Tibial artery (tissue), 4 donors: ENCODE measurements around the gene ADI1.
"Not testable (repeated sequence)": the region's sequence is repeated elsewhere in the genome, so short reads cannot be mapped to it uniquely, and the experiment has no call there.

ENCODE experiments used
- DNase-seq, 2 donors: peaks; one replicate each; pipeline ENCODE4 v3.0.0-alpha.2; 2019
- H3K27ac ChIP-seq, 2 donors: fragments of 200-600 bp; sonication (generic) in 1 of 2; 1 replicate in 1 of 2; 2 replicates in 1 of 2; pipeline ENCODE4 v1.5.1; 2018 to 2019; ENCODE audit warnings: mild to moderate bottlenecking in 1 of 2
- H3K27me3 ChIP-seq, 2 donors: fragments of 200-600 bp; sonication (generic) in 1 of 2; one replicate each; pipeline versions ENCODE4 v1.5.1 to v1.6.0; 2016 to 2019
- H3K36me3 ChIP-seq, 3 donors: fragments of 200-600 bp; sonication (generic) in 2 of 3; one replicate each; pipeline ENCODE4 v1.5.1; 2016 to 2019; ENCODE audit warnings: mild to moderate bottlenecking in 2 of 3
- H3K4me1 ChIP-seq, 4 donors: fragments of 200-600 bp; sonication (generic) in 2 of 4; 1 replicate in 3 of 4; 2 replicates in 1 of 4; pipeline ENCODE4 v1.5.1; 2016 to 2019
- H3K4me3 ChIP-seq, 2 donors: fragments of 200-600 bp; sonication (generic) in 1 of 2; 1 replicate in 1 of 2; 2 replicates in 1 of 2; pipeline ENCODE4 v1.5.1; 2018 to 2019; ENCODE audit warnings: mild to moderate bottlenecking in 2 of 2
- H3K9me3 ChIP-seq, 3 donors: fragments of 200-600 bp; sonication (generic) in 1 of 3; one replicate each; pipeline ENCODE4 v1.5.1; 2016 to 2019
- CTCF ChIP-seq, 2 experiments: fragments of 200-600 bp in 1 of 2; fragments of 450-650 bp in 1 of 2; IDR thresholded peaks; one replicate each; pipeline ENCODE4 v1.5.1; 2017 to 2019; ENCODE audit warnings: antibody characterized with exemption in 2 of 2, mild to moderate bottlenecking in 1 of 2, moderate library complexity in 1 of 2
- intact Hi-C: fragments of 100-400 bp; cut with DNase I; formaldehyde crosslinking; loops from one replicate; pipeline ENCODE4 v1.15.0; 2023; ENCODE audit warnings: low total_unique reads

The ADI1 gene

DNA sequence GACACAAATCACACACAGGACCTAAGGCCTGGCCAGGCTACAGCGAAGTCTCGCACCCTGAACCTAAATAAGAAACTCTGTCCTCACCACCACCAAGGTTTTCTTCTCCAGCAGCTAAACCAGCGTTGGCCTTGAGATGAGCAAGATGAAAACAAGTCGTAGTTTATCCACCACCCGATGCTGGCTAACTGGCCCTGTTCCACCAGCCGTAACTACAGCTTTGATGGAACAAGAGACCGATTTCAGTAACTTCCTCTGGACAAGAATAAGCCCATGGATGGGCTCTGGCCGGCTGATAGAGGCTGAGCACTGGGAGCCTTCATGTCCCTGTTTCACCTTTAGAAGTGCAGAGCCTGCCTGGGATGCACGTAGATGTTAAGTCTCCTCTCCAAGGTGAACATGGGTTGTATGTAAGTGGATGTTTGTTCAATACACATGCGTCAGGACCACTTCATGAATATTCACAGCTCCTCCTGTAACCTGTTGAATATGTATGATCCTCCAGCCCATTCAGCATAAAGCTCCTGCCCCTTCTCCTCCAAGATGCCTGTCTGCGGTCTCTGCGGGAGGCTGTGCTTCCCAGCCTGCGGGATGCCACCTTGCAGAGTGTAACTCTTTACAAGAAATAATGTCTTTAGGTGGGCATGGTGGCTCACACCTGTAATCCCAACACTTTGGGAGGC lies 24.2 kb downstream of the ADI1 start:
- Histone ChIP-seq H3K4me1 (peaks cover 0 to 22% (median 10%) of the 10 kb centered on the region in 4 donors), H3K27me3 (no peaks in the 10 kb centered on the region), H3K27ac (no peak overlapping the region), H3K4me3 (no peak overlapping the region), H3K36me3 (peaks cover 50 to 53% (median 50%) of the 10 kb centered on the region in 3 donors), H3K9me3 (no peaks in the 10 kb centered on the region)
- intact Hi-C loops, result no loop called here
- no peak for DNase-seq
- no peak for TF ChIP-seq CTCF (IDR thresholded peaks at IDR 0.05)

- DNase-seq, result peak in 1 of 2 donors; percentile 83
- intact Hi-C loops, result no loop called here
- Histone ChIP-seq H3K4me3 (peak overlapping the region; percentile 32 to 36), H3K27ac (peak overlapping the region; percentile 76), H3K27me3 (no peaks in the 10 kb centered on the region), H3K36me3 (peaks cover 35 to 37% (median 36%) of the 10 kb centered on the region in 3 donors), H3K9me3 (no peaks in the 10 kb centered on the region), H3K4me1 (peaks cover 0 to 29% (median 12%) of the 10 kb centered on the region in 4 donors)
- no peak for TF ChIP-seq CTCF (IDR thresholded peaks at IDR 0.05)
Measured at GRCh38 chr2:3493615-3494007, 25.7 kb downstream of the ADI1 start.

DNA sequence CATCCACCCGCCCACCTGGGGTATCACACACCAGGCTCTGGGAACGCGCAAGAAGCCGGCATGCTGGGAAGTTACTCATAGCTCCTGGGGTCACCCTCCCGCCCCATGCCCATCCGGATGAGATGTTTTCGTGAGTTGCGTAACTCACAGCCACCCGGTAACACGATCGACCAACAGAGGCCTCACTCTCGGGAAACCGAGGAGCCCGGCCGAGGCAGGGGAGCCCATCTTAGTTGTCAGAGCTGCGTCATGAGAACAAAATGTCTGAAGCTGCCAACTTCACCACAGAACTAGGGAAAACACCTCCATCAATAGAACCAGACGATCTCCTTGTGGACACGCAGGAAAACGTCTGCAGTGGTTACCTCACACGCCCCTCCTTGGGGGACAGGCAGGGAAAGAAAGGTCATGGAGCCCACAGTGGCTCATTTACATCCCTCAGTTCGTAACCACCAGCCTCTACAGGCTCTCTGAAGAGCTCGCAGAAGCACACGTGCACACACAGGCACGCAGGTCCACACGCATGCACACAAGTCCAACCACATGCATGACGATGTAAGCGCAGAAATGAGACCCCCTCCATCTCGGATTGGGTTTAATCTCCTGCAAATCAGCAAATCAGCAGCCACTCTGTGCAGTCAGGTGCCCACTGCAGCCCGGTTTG lies 26.2 kb downstream of the ADI1 start:
- Histone ChIP-seq H3K27me3 (no peaks in the 10 kb centered on the region), H3K4me3 (peak overlapping the region; percentile 32 to 36), H3K4me1 (peaks cover 0 to 32% (median 13%) of the 10 kb centered on the region in 4 donors), H3K9me3 (no peaks in the 10 kb centered on the region), H3K27ac (peak overlapping the region; percentile 76), H3K36me3 (peaks cover 30 to 32% (median 30%) of the 10 kb centered on the region in 3 donors)
- TF ChIP-seq CTCF (IDR thresholded peaks at IDR 0.05), result peak in 1 of 2 experiments; percentile 6
- intact Hi-C loops, result no loop called here
- DNase-seq, result peak; percentile 62 to 92

GRCh38 chr2:3492475-3492787 lies 26.9 kb downstream of the ADI1 start:
- H3K9me3 ChIP-seq, DNase-seq, H3K27me3 ChIP-seq, intact Hi-C loops: not testable (repeated sequence)
- peak overlapping the region; percentile 76 for H3K27ac ChIP-seq
- peak overlapping the region in 1 of 2 donors; percentile 36 for H3K4me3 ChIP-seq
- peaks cover 0 to 39% (median 15%) of the 10 kb centered on the region in 4 donors for H3K4me1 ChIP-seq
- peaks cover 24 to 26% (median 26%) of the 10 kb centered on the region in 3 donors for H3K36me3 ChIP-seq

DNA sequence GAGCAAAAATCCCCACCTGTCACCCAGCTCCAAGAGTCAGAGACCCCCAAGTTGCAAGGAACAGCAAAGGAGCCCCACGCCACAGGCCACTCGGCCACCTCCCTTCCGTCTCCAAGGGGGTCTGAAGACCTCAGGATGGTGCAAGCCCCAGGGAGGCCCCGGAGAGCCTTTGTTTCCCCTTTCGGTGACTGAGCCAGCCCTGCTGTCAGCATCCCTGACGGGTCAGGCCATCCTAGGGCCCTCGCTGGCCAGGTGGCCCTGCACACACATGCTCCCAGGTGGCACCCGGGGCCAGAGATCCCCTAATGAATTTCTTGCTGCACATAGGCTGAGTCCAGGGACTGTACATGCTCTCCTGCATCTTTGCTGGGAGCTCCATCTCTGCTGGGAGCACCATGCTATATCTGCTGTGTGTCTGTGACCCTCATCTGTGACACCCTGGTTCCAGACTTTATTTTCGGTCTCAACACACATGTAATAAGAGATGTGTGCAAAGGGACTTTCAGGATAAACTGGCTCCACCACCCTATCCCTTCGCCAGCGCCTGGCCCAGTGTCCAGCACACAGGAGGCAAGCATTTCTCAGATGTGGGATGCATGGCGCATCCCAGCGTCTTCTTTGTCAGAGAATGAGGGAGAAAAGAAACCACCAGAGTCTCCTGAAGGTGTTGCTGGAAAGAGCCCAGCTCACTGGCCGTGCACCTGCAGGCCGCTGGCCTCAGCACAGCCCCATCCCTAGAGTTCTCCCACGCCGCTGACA lies 27.4 kb downstream of the ADI1 start:
- peaks cover 18 to 21% (median 20%) of the 10 kb centered on the region in 3 donors for H3K36me3 ChIP-seq
- H3K9me3 ChIP-seq, result no peaks in the 10 kb centered on the region
- no peak for DNase-seq
- no peaks in the 10 kb centered on the region for H3K27me3 ChIP-seq
- H3K4me3 ChIP-seq, result no peak overlapping the region
- peaks cover 0 to 43% (median 16%) of the 10 kb centered on the region in 4 donors for H3K4me1 ChIP-seq
- H3K27ac ChIP-seq, result peak overlapping the region; percentile 76
- intact Hi-C loops, result no loop called here
- TF ChIP-seq CTCF (IDR thresholded peaks at IDR 0.05), result no peak
